Loucy (cell line): ENCODE measurements around the gene LUM.

ENCODE experiments used
- CTCF ChIP-seq: fragments of 200-600 bp; sonication (generic); conservative IDR thresholded peaks from 2 replicates; pipeline ENCODE4 v1.5.1; 2014; ENCODE audit warnings: mild to moderate bottlenecking, antibody characterized with exemption, low read length
- EZH2phosphoT487 ChIP-seq: fragments of 200-600 bp; IDR thresholded peaks from 2 replicates; pipeline ENCODE4 v1.6.1; 2018; ENCODE audit warnings: antibody characterized with exemption, mild to moderate bottlenecking, moderate library complexity, borderline replicate concordance

- TF ChIP-seq CTCF, result no peak
- no peak for TF ChIP-seq EZH2phosphoT487
Observed at GRCh38 chr12:91070936-91071335, 40.4 kb downstream of the LUM start.
